Calu3 (cell line): ENCODE results near the gene C22orf15. TPM values are rescaled to one million over a fixed set of nuclear protein-coding genes. Genes with fewer than 3 reads are reported as not detected.

Experiments used
- BruUV-seq: library from RNA; stranded (reverse); fragments of 400-500 nt; replicated peaks from 2 replicates; lab custom pipeline; 2021; lab: Mats Ljungman, UMichigan
- CTCF ChIA-PET: fragments of 300-600 bp; sonication (Branson Sonifier 250); formaldehyde crosslinking; loops from one replicate; lab custom pipeline; 2022; ENCODE audit warnings: antibody characterized with exemption; lab: Charles Lee
- DNase-seq: peaks from one replicate; pipeline ENCODE4 v3.0.0; 2022
- H3K27ac Mint-ChIP-seq: one replicate; pipeline ENCODE4 v1.8.0; 2022; ENCODE audit warnings: mixed read lengths; ENCODE audit not compliant: unreplicated experiment
- H3K27me3 Mint-ChIP-seq: one replicate; pipeline ENCODE4 v1.8.0; 2022; ENCODE audit warnings: mixed read lengths; ENCODE audit not compliant: unreplicated experiment
- H3K36me3 Mint-ChIP-seq: one replicate; pipeline ENCODE4 v1.8.0; 2022; ENCODE audit warnings: mild to moderate bottlenecking, moderate library complexity, mixed read lengths; ENCODE audit not compliant: insufficient read depth, unreplicated experiment
- H3K4me1 Mint-ChIP-seq: one replicate; pipeline ENCODE4 v1.8.0; 2022; ENCODE audit warnings: mild to moderate bottlenecking, low read depth, mixed read lengths; ENCODE audit not compliant: unreplicated experiment
- H3K4me3 Mint-ChIP-seq: one replicate; pipeline ENCODE4 v1.8.0; 2022; ENCODE audit warnings: mild to moderate bottlenecking, low read depth, moderate library complexity, mixed read lengths; ENCODE audit not compliant: unreplicated experiment
- H3K9me3 Mint-ChIP-seq: one replicate; pipeline ENCODE4 v1.8.0; 2022; ENCODE audit warnings: low read depth, mixed read lengths; ENCODE audit not compliant: unreplicated experiment
- intact Hi-C: fragments of 100-400 bp; cut with micrococcal nuclease; formaldehyde crosslinking; loops from one replicate; pipeline ENCODE4 v1.10.0; 2022; ENCODE audit not compliant: unreplicated experiment
- total RNA-seq: library from RNA; stranded (reverse); gene quantifications from 2 replicates; pipeline ENCODE4 v1.2.3, GENCODE V29; 2022
- TF ChIP-seq, protein P1 (sequence below): fragments of 200-600 bp; IDR thresholded peaks from one replicate; pipeline ENCODE4 v1.8.0; 2022; ENCODE audit warnings: antibody characterized with exemption; ENCODE audit not compliant: unreplicated experiment

The C22orf15 gene
- total RNA-seq, 1 experiment from 2014 or later: not detected

DNA sequence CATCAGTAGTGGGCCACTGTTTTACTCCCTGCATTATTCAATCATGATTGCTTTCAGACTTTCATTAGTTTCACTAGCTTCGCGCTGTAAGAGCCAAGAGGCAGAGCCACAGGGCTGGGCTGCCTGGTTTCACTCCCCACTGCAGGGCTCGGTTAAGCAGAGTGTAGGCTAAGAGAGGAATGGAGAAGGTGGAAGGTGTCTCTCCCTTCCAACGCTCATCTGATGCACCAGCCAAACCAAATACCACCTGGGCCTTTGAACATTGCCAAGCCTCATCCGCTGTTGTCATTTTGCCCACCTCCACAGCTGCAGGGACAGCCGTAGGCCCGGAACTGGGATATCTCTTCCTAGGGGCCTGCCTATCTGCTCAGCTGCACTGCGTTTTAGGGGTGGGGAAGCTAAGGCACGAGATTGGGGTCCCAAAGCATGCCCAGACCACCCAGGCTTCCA lies 23.5 kb downstream of the C22orf15 start:
- Mint-ChIP-seq H3K27me3 (no peaks in the 10 kb centered on the region), H3K4me3 (peak overlapping the region; percentile 79), H3K27ac (peak overlapping the region; percentile 73), H3K36me3 (peaks cover 28% of the 10 kb centered on the region), H3K4me1 (peaks cover 18% of the 10 kb centered on the region), H3K9me3 (no peaks in the 10 kb centered on the region)
- CTCF ChIA-PET: interaction anchor here (0.6 kb wide), 1 partner anchor 15 kb away, joined by 3 read pairs; no protein-coding TSS in a partner anchor
- TF ChIP-seq, protein P1, sequence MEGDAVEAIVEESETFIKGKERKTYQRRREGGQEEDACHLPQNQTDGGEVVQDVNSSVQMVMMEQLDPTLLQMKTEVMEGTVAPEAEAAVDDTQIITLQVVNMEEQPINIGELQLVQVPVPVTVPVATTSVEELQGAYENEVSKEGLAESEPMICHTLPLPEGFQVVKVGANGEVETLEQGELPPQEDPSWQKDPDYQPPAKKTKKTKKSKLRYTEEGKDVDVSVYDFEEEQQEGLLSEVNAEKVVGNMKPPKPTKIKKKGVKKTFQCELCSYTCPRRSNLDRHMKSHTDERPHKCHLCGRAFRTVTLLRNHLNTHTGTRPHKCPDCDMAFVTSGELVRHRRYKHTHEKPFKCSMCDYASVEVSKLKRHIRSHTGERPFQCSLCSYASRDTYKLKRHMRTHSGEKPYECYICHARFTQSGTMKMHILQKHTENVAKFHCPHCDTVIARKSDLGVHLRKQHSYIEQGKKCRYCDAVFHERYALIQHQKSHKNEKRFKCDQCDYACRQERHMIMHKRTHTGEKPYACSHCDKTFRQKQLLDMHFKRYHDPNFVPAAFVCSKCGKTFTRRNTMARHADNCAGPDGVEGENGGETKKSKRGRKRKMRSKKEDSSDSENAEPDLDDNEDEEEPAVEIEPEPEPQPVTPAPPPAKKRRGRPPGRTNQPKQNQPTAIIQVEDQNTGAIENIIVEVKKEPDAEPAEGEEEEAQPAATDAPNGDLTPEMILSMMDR: no peak
- TSS peak; percentile 93 for BruUV-seq
- no peak for DNase-seq
- intact Hi-C loops: loop anchor here (10.0 kb wide), 1 partner anchor 49 kb away; the partner anchor contains the start of gene DERL3

DNA sequence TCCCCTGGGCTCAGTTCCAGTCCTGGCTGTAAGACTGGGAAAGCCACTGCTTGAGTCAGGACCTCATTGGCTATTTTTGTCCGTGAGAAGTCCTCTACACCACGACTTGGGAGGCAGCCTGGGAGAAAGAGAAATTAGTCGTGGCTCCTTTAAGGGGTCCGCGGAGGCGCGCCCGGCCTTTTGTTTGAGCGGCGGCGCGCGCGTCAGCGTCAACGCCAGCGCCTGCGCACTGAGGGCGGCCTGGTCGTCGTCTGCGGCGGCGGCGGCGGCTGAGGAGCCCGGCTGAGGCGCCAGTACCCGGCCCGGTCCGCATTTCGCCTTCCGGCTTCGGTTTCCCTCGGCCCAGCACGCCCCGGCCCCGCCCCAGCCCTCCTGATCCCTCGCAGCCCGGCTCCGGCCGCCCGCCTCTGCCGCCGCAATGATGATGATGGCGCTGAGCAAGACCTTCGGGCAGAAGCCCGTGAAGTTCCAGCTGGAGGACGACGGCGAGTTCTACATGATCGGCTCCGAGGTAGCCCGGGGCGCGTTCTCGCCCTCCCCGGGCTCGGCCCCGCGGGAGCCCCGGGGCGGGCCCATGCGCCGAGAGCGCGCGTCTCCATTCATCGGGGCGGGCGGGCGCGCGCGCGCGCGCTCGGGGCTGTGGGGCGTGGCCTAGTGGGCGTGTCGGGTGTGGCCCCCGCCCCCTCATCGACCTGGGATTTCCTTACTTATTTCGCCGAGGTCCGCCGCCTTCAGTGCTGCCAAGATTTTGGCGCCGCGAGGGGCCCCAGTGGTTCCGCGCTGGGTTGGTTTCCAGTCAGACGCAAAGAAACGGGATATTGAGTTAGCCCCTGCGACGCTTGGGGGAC lies 24.2 kb downstream of the C22orf15 start, which contains the start of gene SMARCB1:
Gene SMARCB1 (plus strand): TSS at position 215 of the 848 bp plus-strand sequence. CDS start 204 bp downstream, at position 419.
- DNase-seq: peak; percentile 93
- Mint-ChIP-seq H3K4me1 (peaks cover 11% of the 10 kb centered on the region), H3K27me3 (no peaks in the 10 kb centered on the region), H3K36me3 (peaks cover 30% of the 10 kb centered on the region), H3K4me3 (peak within 1 kb of the TSS; percentile 79), H3K27ac (peak within 1 kb of the TSS; percentile 73), H3K9me3 (no peaks in the 10 kb centered on the region)
- BruUV-seq: no TSS peak
- CTCF ChIA-PET: interaction anchor here (0.6 kb wide), 1 partner anchor 16 kb away, joined by 3 read pairs; no protein-coding TSS in a partner anchor
- intact Hi-C loops: loop anchor here (10.0 kb wide), 1 partner anchor 48 kb away; the partner anchor contains the start of gene DERL3
- TF ChIP-seq, protein P1: no peak

DNA sequence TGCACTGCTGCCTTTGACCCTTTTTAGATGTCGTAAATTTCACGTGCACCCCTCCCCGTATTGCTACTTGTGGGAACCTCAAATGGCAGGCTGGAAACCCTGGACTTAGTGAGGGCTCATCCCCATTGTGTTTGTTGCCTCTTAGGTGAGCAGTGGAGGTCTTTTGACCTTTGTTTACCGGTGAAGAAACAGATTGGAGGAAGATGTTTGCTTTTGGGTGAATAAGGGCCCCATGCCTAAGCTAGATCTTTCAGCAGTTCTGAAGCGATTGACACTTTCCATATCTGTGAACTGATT lies 24.8 kb downstream of the C22orf15 start:
- Mint-ChIP-seq H3K9me3 (no peaks in the 10 kb centered on the region), H3K4me1 (peaks cover 11% of the 10 kb centered on the region), H3K27me3 (no peaks in the 10 kb centered on the region), H3K4me3 (peak overlapping the region; percentile 79), H3K27ac (no peak overlapping the region), H3K36me3 (peaks cover 36% of the 10 kb centered on the region)
- DNase-seq: no peak
- TF ChIP-seq, protein P1: no peak
- intact Hi-C loops: loop anchor here (10.0 kb wide), 1 partner anchor 47 kb away; the partner anchor contains the start of gene DERL3
- BruUV-seq: no TSS peak
- CTCF ChIA-PET: no interaction called here

DNA sequence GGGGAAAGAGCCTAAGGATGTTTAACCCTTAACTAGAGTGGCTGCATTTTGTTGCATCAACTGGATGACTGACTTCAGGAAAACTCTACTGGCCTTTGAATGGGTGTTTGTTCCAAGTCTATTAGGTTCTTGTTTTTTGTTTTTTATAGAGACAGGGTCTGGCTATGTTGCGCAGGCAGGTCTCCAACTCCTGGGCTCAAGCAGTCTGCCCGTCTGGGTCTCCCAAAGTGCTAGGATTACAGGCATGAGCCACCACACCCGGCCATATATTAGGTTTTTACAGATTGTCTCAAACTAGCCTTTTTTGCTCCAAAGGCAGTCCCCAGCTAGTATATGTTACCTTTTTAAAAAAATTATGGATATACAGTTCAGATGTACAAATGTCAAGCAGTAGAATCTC lies 25.1 kb downstream of the C22orf15 start:
- H3K27me3 Mint-ChIP-seq: no peaks in the 10 kb centered on the region
- CTCF ChIA-PET: no interaction called here
- H3K27ac Mint-ChIP-seq: no peak overlapping the region
- intact Hi-C loops: loop anchor here (10.0 kb wide), 1 partner anchor 47 kb away; the partner anchor contains the start of gene DERL3
- peaks cover 11% of the 10 kb centered on the region for H3K4me1 Mint-ChIP-seq
- no peak for DNase-seq
- TSS peak; percentile 64 for BruUV-seq
- TF ChIP-seq, protein P1: no peak
- H3K9me3 Mint-ChIP-seq: no peaks in the 10 kb centered on the region
- peaks cover 38% of the 10 kb centered on the region for H3K36me3 Mint-ChIP-seq
- peak overlapping the region; percentile 79 for H3K4me3 Mint-ChIP-seq
